ENCODE measurements around the gene RAB11FIP2. TPM values are rescaled to one million over a fixed set of nuclear protein-coding genes. Genes with fewer than 3 reads are reported as not detected.
"Not testable (repeated sequence)": the region's sequence is repeated elsewhere in the genome, so short reads cannot be mapped to it uniquely, and the experiment has no call there.

RAB11FIP2 gene
- total RNA-seq (2014; rRNA removed; shearing (Covaris generic); ENCODE audit: low replicate concordance), result 2.2 and 7.4 TPM in 2 replicates

GRCh38 chr10:118046395-118047156 is at the start of gene RAB11FIP2:
TSS of gene RAB11FIP2 (minus strand) at chr10:118046941. CDS start at chr10:118046163, 778 bp downstream.
- in situ Hi-C loops (cut with HindIII; ENCODE audit: low pct_unique_long_range_greater_than_20kb, low sequenced_read_pairs), result no loop called here
- peak; percentile 94 for DNase-seq (ENCODE audit: low read depth)

GRCh38 chr10:118096022-118096421 is 49.3 kb upstream of the RAB11FIP2 start:
- DNase-seq (ENCODE audit: low read depth), result no peak
- in situ Hi-C loops (cut with HindIII; ENCODE audit: low pct_unique_long_range_greater_than_20kb, low sequenced_read_pairs), result no loop called here

GRCh38 chr10:118092209-118092608 is 45.5 kb upstream of the RAB11FIP2 start:
- in situ Hi-C loops (cut with HindIII; ENCODE audit: low pct_unique_long_range_greater_than_20kb, low sequenced_read_pairs), result no loop called here
- no peak for DNase-seq (ENCODE audit: low read depth)

GRCh38 chr10:118080817-118081216 is 34.1 kb upstream of the RAB11FIP2 start:
- DNase-seq (ENCODE audit: low read depth), result no peak
- in situ Hi-C loops (cut with HindIII; ENCODE audit: low pct_unique_long_range_greater_than_20kb, low sequenced_read_pairs), result no loop called here

GRCh38 chr10:118076705-118077104 is 30.0 kb upstream of the RAB11FIP2 start:
- in situ Hi-C loops (cut with HindIII; ENCODE audit: low pct_unique_long_range_greater_than_20kb, low sequenced_read_pairs), result no loop called here
- no peak for DNase-seq (ENCODE audit: low read depth)

- DNase-seq (ENCODE audit: low read depth), result no peak
- in situ Hi-C loops (cut with HindIII; ENCODE audit: low pct_unique_long_range_greater_than_20kb, low sequenced_read_pairs), result no loop called here
These were observed 26.1 kb upstream of the RAB11FIP2 start for GRCh38 chr10:118072840-118073239.

- in situ Hi-C loops (cut with HindIII; ENCODE audit: low pct_unique_long_range_greater_than_20kb, low sequenced_read_pairs); DNase-seq (ENCODE audit: low read depth): not testable (repeated sequence)
These were observed 20.6 kb upstream of the RAB11FIP2 start for GRCh38 chr10:118067389-118067788.

GRCh38 chr10:118062798-118063238 is 16.1 kb upstream of the RAB11FIP2 start:
- in situ Hi-C loops (cut with HindIII; ENCODE audit: low pct_unique_long_range_greater_than_20kb, low sequenced_read_pairs), result no loop called here
- DNase-seq (ENCODE audit: low read depth), result no peak

- DNase-seq (ENCODE audit: low read depth), result no peak
- in situ Hi-C loops (cut with HindIII; ENCODE audit: low pct_unique_long_range_greater_than_20kb, low sequenced_read_pairs), result no loop called here
These were observed 11.6 kb upstream of the RAB11FIP2 start for GRCh38 chr10:118058371-118058770.

GRCh38 chr10:118057361-118057760 is 10.6 kb upstream of the RAB11FIP2 start:
- in situ Hi-C loops (cut with HindIII; ENCODE audit: low pct_unique_long_range_greater_than_20kb, low sequenced_read_pairs), result no loop called here

GRCh38 chr10:118054383-118054782 is 7.6 kb upstream of the RAB11FIP2 start:
- in situ Hi-C loops (cut with HindIII; ENCODE audit: low pct_unique_long_range_greater_than_20kb, low sequenced_read_pairs), result no loop called here
- DNase-seq (ENCODE audit: low read depth), result no peak

More at GRCh38 chr10:118057361-118057760, 10.6 kb upstream of the RAB11FIP2 start:
- no peak for DNase-seq (ENCODE audit: low read depth)

- in situ Hi-C loops (cut with HindIII; ENCODE audit: low pct_unique_long_range_greater_than_20kb, low sequenced_read_pairs), result no loop called here
These were observed 6.1 kb upstream of the RAB11FIP2 start for GRCh38 chr10:118052816-118053215.

GRCh38 chr10:118047880-118048279 is 1.1 kb upstream of the RAB11FIP2 start:
- no peak for DNase-seq (ENCODE audit: low read depth)
- in situ Hi-C loops (cut with HindIII; ENCODE audit: low pct_unique_long_range_greater_than_20kb, low sequenced_read_pairs), result no loop called here

More at GRCh38 chr10:118052816-118053215, 6.1 kb upstream of the RAB11FIP2 start:
- DNase-seq (ENCODE audit: low read depth), result no peak

GRCh38 chr10:118047157-118047719 is 497 bp upstream of the RAB11FIP2 start:
- DNase-seq (ENCODE audit: low read depth), result no peak
- in situ Hi-C loops (cut with HindIII; ENCODE audit: low pct_unique_long_range_greater_than_20kb, low sequenced_read_pairs), result no loop called here

GRCh38 chr10:118045837-118046394 is 825 bp downstream of the RAB11FIP2 start:
- in situ Hi-C loops (cut with HindIII; ENCODE audit: low pct_unique_long_range_greater_than_20kb, low sequenced_read_pairs), result no loop called here
- DNase-seq (ENCODE audit: low read depth), result peak; percentile 52

- in situ Hi-C loops (cut with HindIII; ENCODE audit: low pct_unique_long_range_greater_than_20kb, low sequenced_read_pairs), result no loop called here
- no peak for DNase-seq (ENCODE audit: low read depth)
These were observed 1.4 kb downstream of the RAB11FIP2 start for GRCh38 chr10:118045158-118045836.

- DNase-seq (ENCODE audit: low read depth), result no peak
- in situ Hi-C loops (cut with HindIII; ENCODE audit: low pct_unique_long_range_greater_than_20kb, low sequenced_read_pairs), result no loop called here
These were observed 3.9 kb downstream of the RAB11FIP2 start for GRCh38 chr10:118042827-118043242.

- DNase-seq (ENCODE audit: low read depth), result no peak
- in situ Hi-C loops (cut with HindIII; ENCODE audit: low pct_unique_long_range_greater_than_20kb, low sequenced_read_pairs), result no loop called here
These were observed 4.4 kb downstream of the RAB11FIP2 start for GRCh38 chr10:118042336-118042735.

- in situ Hi-C loops (cut with HindIII; ENCODE audit: low pct_unique_long_range_greater_than_20kb, low sequenced_read_pairs), result no loop called here
- DNase-seq (ENCODE audit: low read depth), result peak; percentile 45
These were observed 5.4 kb downstream of the RAB11FIP2 start for GRCh38 chr10:118041316-118041715.
